Liver (tissue), 3 donors: Measurements from ENCODE around the gene FASTKD2.

Experiments
- EGR1 ChIP-seq, 2 donors: IDR thresholded peaks; 2 replicates each; pipeline ENCODE4 v1.6.1; 2016 to 2018; ENCODE audit warnings: antibody characterized with exemption in 2 of 2, low read depth in 2 of 2
- GABPA ChIP-seq, 2 donors: IDR thresholded peaks in 1 of 2; conservative IDR thresholded peaks in 1 of 2; 2 replicates each; pipeline ENCODE4 v1.6.1; 2016; ENCODE audit warnings: antibody characterized with exemption in 2 of 2, mild to moderate bottlenecking in 1 of 2, moderate library complexity in 1 of 2
- JUND ChIP-seq, 2 donors: IDR thresholded peaks; 2 replicates each; pipeline ENCODE4 v1.6.1; 2016; ENCODE audit warnings: antibody characterized with exemption in 2 of 2
- SP1 ChIP-seq: IDR thresholded peaks from 2 replicates; pipeline ENCODE4 v1.6.1; 2018; ENCODE audit warnings: antibody characterized with exemption, mild to moderate bottlenecking
- TAF1 ChIP-seq: conservative IDR thresholded peaks from 2 replicates; pipeline ENCODE4 v1.6.1; 2016; ENCODE audit warnings: antibody characterized with exemption, mild to moderate bottlenecking
- YY1 ChIP-seq: IDR thresholded peaks from 2 replicates; pipeline ENCODE4 v1.6.1; 2016; ENCODE audit warnings: antibody characterized with exemption, mild to moderate bottlenecking
- TF ChIP-seq, protein P1 (sequence below): fragments of 150-350 bp; IDR thresholded peaks from 2 replicates; pipeline ENCODE4 v1.5.1; 2017; ENCODE audit warnings: improper control_type of control experiment, low read depth, low read length; ENCODE audit not compliant: missing input control
- TF ChIP-seq, protein P2 (sequence below): IDR thresholded peaks from 2 replicates; pipeline ENCODE4 v1.6.1; 2016; ENCODE audit warnings: antibody characterized with exemption, mild to moderate bottlenecking
- donor health status: healthy.
- donor health status: healthy.

DNA sequence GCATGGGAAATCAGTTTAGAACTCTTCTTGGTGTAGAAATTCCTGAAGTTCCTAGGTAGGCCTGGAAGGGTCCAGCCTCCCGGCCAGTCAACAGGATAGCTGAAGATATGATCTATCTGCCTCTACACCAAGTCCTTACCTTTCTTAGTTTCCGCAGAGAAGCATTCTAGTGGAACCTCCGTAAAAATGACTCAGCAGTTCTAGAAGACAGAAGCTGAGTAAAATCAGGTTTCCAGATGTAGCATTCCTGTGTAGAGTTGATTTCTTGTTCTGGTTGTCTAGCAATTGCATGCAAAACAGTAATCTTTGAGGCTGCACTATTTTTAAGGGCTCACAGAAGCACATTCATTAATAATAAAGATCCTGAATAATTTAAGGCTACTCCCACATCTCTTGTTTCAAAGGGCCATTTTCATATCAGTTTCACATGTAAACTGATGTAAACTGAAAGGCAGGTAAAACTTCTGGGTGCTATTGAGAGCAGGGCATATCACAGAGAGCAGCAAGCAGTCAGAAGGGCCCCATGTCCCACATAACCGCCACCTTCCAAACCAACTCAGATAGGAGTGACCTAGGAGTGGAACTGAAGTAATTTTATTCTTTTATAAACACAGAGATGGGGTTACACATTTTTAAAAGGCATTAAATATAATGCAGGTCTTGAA lies 44.0 kb upstream of the FASTKD2 start:
- TF ChIP-seq, protein P1, sequence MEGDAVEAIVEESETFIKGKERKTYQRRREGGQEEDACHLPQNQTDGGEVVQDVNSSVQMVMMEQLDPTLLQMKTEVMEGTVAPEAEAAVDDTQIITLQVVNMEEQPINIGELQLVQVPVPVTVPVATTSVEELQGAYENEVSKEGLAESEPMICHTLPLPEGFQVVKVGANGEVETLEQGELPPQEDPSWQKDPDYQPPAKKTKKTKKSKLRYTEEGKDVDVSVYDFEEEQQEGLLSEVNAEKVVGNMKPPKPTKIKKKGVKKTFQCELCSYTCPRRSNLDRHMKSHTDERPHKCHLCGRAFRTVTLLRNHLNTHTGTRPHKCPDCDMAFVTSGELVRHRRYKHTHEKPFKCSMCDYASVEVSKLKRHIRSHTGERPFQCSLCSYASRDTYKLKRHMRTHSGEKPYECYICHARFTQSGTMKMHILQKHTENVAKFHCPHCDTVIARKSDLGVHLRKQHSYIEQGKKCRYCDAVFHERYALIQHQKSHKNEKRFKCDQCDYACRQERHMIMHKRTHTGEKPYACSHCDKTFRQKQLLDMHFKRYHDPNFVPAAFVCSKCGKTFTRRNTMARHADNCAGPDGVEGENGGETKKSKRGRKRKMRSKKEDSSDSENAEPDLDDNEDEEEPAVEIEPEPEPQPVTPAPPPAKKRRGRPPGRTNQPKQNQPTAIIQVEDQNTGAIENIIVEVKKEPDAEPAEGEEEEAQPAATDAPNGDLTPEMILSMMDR: no peak
- TF ChIP-seq GABPA (IDR thresholded peaks at IDR 0.05 in 1 of 2, conservative IDR thresholded peaks at IDR 0.05 in 1 of 2): no peak
- no peak for TF ChIP-seq JUND (IDR thresholded peaks at IDR 0.05)
- no peak for TF ChIP-seq SP1
- TF ChIP-seq TAF1: no peak
- no peak for TF ChIP-seq YY1
- no peak for TF ChIP-seq EGR1 (IDR thresholded peaks at IDR 0.05; ENCODE audit: low read depth in 2 of 2)
- TF ChIP-seq, protein P2, sequence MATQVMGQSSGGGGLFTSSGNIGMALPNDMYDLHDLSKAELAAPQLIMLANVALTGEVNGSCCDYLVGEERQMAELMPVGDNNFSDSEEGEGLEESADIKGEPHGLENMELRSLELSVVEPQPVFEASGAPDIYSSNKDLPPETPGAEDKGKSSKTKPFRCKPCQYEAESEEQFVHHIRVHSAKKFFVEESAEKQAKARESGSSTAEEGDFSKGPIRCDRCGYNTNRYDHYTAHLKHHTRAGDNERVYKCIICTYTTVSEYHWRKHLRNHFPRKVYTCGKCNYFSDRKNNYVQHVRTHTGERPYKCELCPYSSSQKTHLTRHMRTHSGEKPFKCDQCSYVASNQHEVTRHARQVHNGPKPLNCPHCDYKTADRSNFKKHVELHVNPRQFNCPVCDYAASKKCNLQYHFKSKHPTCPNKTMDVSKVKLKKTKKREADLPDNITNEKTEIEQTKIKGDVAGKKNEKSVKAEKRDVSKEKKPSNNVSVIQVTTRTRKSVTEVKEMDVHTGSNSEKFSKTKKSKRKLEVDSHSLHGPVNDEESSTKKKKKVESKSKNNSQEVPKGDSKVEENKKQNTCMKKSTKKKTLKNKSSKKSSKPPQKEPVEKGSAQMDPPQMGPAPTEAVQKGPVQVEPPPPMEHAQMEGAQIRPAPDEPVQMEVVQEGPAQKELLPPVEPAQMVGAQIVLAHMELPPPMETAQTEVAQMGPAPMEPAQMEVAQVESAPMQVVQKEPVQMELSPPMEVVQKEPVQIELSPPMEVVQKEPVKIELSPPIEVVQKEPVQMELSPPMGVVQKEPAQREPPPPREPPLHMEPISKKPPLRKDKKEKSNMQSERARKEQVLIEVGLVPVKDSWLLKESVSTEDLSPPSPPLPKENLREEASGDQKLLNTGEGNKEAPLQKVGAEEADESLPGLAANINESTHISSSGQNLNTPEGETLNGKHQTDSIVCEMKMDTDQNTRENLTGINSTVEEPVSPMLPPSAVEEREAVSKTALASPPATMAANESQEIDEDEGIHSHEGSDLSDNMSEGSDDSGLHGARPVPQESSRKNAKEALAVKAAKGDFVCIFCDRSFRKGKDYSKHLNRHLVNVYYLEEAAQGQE: no peak
